HCT116 (cell line): ENCODE results near the gene RSL1D1. TPM values are rescaled to one million over a fixed set of nuclear protein-coding genes. Genes with fewer than 3 reads are reported as not detected.
"Not testable (repeated sequence)": the region's sequence is repeated elsewhere in the genome, so short reads cannot be mapped to it uniquely, and the experiment has no call there.

Experiments used
- ATAC-seq: fragments of 200-7000 bp; cut with Tn5 transposase; 2 replicates; pipeline ENCODE4 v1.9.1; 2020; ENCODE audit warnings: mild to moderate bottlenecking, moderate library complexity
- BruUV-seq: library from RNA; stranded (reverse); fragments of 400-500 nt; replicated peaks from 2 replicates; lab custom pipeline; 2021; lab: Mats Ljungman, UMichigan
- CTCF ChIA-PET: fragments of 300-600 bp; sonication (Branson Sonifier 250); formaldehyde crosslinking; loops from one replicate; lab custom pipeline; 2021; ENCODE audit warnings: antibody characterized with exemption; lab: Charles Lee
- POLR2A ChIA-PET: fragments of 300-600, 350-600 bp; sonication (Branson Sonifier 250); formaldehyde crosslinking; loops from one replicate; lab custom pipeline; 2021; ENCODE audit warnings: antibody characterized with exemption; lab: Charles Lee
- RAD21 ChIA-PET, 2 experiments: fragments of 300-600 bp; sonication (Branson Sonifier 250); formaldehyde crosslinking; loops; one replicate each; lab custom pipeline; 2023; ENCODE audit warnings: low total read pairs in 2 of 2; ENCODE audit not compliant: uncharacterized antibody in 2 of 2, unreplicated experiment in 2 of 2, low non-redundant PET in 1 of 2; lab: Charles Lee
- DNase-seq: peaks from one replicate; pipeline ENCODE4 v3.0.0-alpha.2; 2010; ENCODE audit warnings: low read depth, low spot score
- H2AFZ ChIP-seq: fragments of 200-600 bp; shearing (Covaris generic), sonication (generic); 2 replicates; pipeline ENCODE4 v1.6.1; 2017; ENCODE audit warnings: low read depth, mixed run types, mixed read lengths, antibody characterized with exemption, low read length; ENCODE audit not compliant: poor library complexity, severe bottlenecking
- H3K27ac ChIP-seq: 2 replicates; pipeline ENCODE4 v1.5.1; 2012; ENCODE audit warnings: low read depth, low read length
- H3K27me3 ChIP-seq: fragments of 200-600 bp; sonication (generic); 2 replicates; pipeline ENCODE4 v1.6.1; 2016; ENCODE audit warnings: mixed run types, low read length, mixed read lengths; ENCODE audit not compliant: insufficient read depth
- H3K36me3 ChIP-seq, 2 experiments: fragments of 200-500 bp in 1 of 2; fragments of 200-600 bp in 1 of 2; sonication (Bioruptor generic) in 1 of 2; sonication (generic) in 1 of 2; 2 replicates each; pipeline versions ENCODE4 v1.5.1 to v1.6.1; 2014 to 2016; ENCODE audit warnings: low read length in 2 of 2, inconsistent platforms in 1 of 2, mixed read lengths in 1 of 2, mixed run types in 1 of 2; ENCODE audit not compliant: insufficient read depth in 2 of 2, control insufficient read depth in 1 of 2
- H3K4me1 ChIP-seq, 2 experiments: fragments of 200-600 bp in 1 of 2; sonication (generic) in 1 of 2; 2 replicates each; pipeline versions ENCODE4 v1.5.1 to v1.6.1; 2012 to 2017; ENCODE audit warnings: low read length in 2 of 2, inconsistent platforms in 1 of 2, mild to moderate bottlenecking in 1 of 2, mixed read lengths in 1 of 2, mixed run types in 1 of 2, moderate library complexity in 1 of 2; ENCODE audit not compliant: insufficient read depth in 2 of 2, control insufficient read depth in 1 of 2
- H3K4me2 ChIP-seq: fragments of 200-600 bp; sonication (generic); 2 replicates; pipeline ENCODE4 v1.6.1; 2017; ENCODE audit warnings: mixed run types, low read length, mixed read lengths
- H3K4me3 ChIP-seq, 2 experiments: fragments of 200-600 bp in 1 of 2; sonication (generic) in 1 of 2; replicated peaks in 1 of 2; 2 replicates each; pipeline ENCODE4 v1.5.1; 2011 to 2016; ENCODE audit warnings: low read length in 2 of 2, control low read depth in 1 of 2, low read depth in 1 of 2, mild to moderate bottlenecking in 1 of 2, mixed read lengths in 1 of 2, mixed run types in 1 of 2
- H3K79me2 ChIP-seq: fragments of 200-600 bp; sonication (generic); 2 replicates; pipeline ENCODE4 v1.6.1; 2017; ENCODE audit warnings: mild to moderate bottlenecking, mixed run types, low read length, moderate library complexity, mixed read lengths; ENCODE audit not compliant: insufficient read depth
- H3K9ac ChIP-seq: fragments of 200-600 bp; sonication (generic); 2 replicates; pipeline ENCODE4 v1.6.1; 2016; ENCODE audit warnings: low read length, mixed read lengths
- H3K9me2 ChIP-seq: fragments of 200-600 bp; sonication (generic), shearing (Covaris generic); 2 replicates; pipeline ENCODE4 v1.6.1; 2017; ENCODE audit warnings: mixed run types, mild to moderate bottlenecking, moderate library complexity; ENCODE audit not compliant: insufficient read depth
- H3K9me3 ChIP-seq, 2 experiments: fragments of 200-500 bp in 1 of 2; fragments of 200-600 bp in 1 of 2; sonication (Bioruptor generic) in 1 of 2; sonication (generic) in 1 of 2; 2 replicates each; pipeline ENCODE4 v1.6.1; 2014 to 2017; ENCODE audit warnings: low read length in 2 of 2, mixed read lengths in 2 of 2, inconsistent platforms in 1 of 2, low read depth in 1 of 2, mild to moderate bottlenecking in 1 of 2, mixed run types in 1 of 2, moderate library complexity in 1 of 2; ENCODE audit not compliant: control insufficient read depth in 1 of 2, insufficient read depth in 1 of 2
- H4K20me1 ChIP-seq: fragments of 200-600 bp; sonication (generic), shearing (Covaris generic); 2 replicates; pipeline ENCODE4 v1.6.1; 2017; ENCODE audit warnings: mixed run types, mild to moderate bottlenecking, moderate library complexity; ENCODE audit not compliant: insufficient read depth
- EZH2 ChIP-seq: fragments of 200-600 bp; sonication (generic); IDR thresholded peaks from 2 replicates; pipeline ENCODE4 v1.6.1; 2017; ENCODE audit warnings: antibody characterized with exemption, mixed run types
- FOSL1 ChIP-seq: IDR thresholded peaks from 2 replicates; pipeline ENCODE4 v1.6.1; 2012; ENCODE audit warnings: low read depth
- POLR2A ChIP-seq: IDR thresholded peaks from 2 replicates; pipeline ENCODE4 v1.7.0; 2011; ENCODE audit warnings: borderline replicate concordance; ENCODE audit not compliant: insufficient read depth, insufficient read length; ENCODE audit errors: extremely low read depth
- SRF ChIP-seq: IDR thresholded peaks from 2 replicates; pipeline ENCODE4 v1.6.1; 2012; ENCODE audit warnings: low read depth
- TCF7L2 ChIP-seq: IDR thresholded peaks from 2 replicates; pipeline ENCODE4 v1.7.0; 2011; ENCODE audit warnings: borderline replicate concordance, inconsistent platforms; ENCODE audit not compliant: insufficient read depth, insufficient read length; ENCODE audit errors: extremely low read depth
- intact Hi-C: fragments of 100-400 bp; cut with micrococcal nuclease; formaldehyde crosslinking; loops from 2 replicates; pipeline ENCODE4 v1.10.0; 2022
- total RNA-seq: library from RNA; stranded (reverse); gene quantifications from one replicate; pipeline ENCODE4 v1.2.1, GENCODE V29; 2021; ENCODE audit not compliant: unreplicated experiment
- TF ChIP-seq, protein P1 (sequence below): IDR thresholded peaks from 2 replicates; pipeline ENCODE4 v1.6.1; 2012

Gene RSL1D1
- total RNA-seq, 1 experiment from 2014 or later, result 291 TPM

DNA sequence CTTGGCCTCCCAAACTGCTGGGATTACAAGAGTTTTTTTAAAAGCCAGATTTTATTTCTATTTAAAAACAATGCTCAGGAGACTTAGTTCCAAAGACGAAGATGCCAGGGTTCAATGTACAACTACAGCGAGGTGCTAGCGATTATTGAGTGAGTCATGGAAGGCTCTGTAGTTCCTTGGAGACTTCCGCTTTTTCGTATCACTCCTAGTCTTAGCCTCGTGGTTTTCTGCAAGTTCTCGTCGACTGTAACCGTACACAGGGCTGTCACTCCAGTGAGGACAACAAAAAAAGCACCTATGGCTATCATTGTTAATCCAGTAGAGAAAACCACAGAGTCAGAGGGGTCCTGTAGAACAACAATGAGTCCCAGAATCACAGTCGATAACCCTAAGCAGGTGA lies 31.5 kb downstream of the RSL1D1 start (continued):
- TF ChIP-seq, protein P1, sequence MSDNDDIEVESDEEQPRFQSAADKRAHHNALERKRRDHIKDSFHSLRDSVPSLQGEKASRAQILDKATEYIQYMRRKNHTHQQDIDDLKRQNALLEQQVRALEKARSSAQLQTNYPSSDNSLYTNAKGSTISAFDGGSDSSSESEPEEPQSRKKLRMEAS, result no peak
- TF ChIP-seq FOSL1, result no peak
- TF ChIP-seq SRF, result no peak

DNA sequence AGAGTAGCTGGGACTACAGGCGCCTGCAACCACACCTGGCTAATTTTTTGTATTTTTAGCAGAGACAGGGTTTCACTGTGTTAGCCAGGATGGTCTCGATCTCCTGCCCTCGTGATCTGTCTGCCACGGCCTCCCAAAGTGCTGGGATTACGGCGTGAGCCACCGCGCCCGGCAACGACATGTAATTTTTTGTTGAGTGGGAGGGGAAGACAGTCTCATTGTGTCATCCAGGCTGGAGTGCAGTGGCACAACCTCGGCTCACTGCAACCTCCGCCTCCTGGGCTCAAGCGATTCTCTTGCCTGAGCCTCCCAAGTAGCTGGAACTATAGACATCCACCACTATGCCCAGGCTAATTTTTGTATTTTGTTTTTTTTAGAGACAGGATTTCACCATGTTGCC lies 32.4 kb downstream of the RSL1D1 start:
- RAD21 ChIA-PET, H2AFZ ChIP-seq, H3K9me3 ChIP-seq, H3K4me1 ChIP-seq, H3K9me2 ChIP-seq, H4K20me1 ChIP-seq, H3K79me2 ChIP-seq, POLR2A ChIA-PET, CTCF ChIA-PET, DNase-seq, H3K27ac ChIP-seq, ATAC-seq, H3K4me2 ChIP-seq, BruUV-seq, intact Hi-C loops, H3K27me3 ChIP-seq, H3K4me3 ChIP-seq, H3K9ac ChIP-seq, H3K36me3 ChIP-seq: not testable (repeated sequence)

DNA sequence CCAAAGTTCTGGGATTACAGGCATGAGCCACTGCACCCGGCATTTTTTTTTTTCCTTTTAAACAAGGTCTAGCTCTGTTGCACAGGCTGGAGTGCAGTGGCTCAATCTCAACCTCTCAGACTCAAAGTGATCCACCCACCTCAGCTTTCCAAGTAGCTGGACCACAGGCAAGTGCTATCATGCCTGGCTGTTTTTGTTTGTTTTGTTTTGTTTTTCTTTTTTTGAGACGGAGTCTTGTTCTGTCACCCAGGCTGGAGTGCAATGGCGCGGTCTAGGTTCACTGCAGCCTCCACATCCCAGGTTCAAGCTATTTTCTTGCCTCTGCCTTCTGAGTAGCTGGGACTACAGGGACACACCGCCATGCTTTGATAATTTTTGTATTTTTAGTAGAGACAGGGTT lies 35.2 kb downstream of the RSL1D1 start:
- no TSS peak for BruUV-seq
- H3K4me2 ChIP-seq, result no peak overlapping the region
- CTCF ChIA-PET, result no interaction called here

DNA sequence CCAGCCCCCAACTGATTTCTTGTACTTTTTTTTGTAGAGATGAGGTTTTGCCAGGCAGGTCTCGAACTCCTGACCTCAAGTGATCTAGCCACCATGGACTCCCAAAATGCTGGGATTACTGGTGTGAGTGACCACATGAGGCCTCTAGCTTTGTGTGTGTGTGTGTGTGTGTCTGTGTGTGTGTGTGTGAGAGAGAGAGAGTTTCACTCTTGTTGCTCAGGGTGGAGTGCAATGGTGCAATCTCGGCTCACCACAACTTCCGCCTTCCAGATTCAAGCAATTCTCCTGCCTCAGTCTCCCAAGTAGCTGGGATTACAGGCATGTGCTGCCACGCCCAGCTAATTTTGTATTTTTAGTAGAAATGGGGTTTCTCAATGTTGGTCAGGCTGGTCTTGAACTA lies 36.5 kb downstream of the RSL1D1 start:
- ATAC-seq, H3K27ac ChIP-seq, H3K4me2 ChIP-seq, CTCF ChIA-PET, POLR2A ChIA-PET, H3K27me3 ChIP-seq, H3K4me3 ChIP-seq, H4K20me1 ChIP-seq, H3K9ac ChIP-seq, RAD21 ChIA-PET, H2AFZ ChIP-seq, H3K36me3 ChIP-seq, H3K9me2 ChIP-seq, BruUV-seq, H3K9me3 ChIP-seq, H3K4me1 ChIP-seq, H3K79me2 ChIP-seq, DNase-seq: not testable (repeated sequence)
- intact Hi-C loops, result loop anchor here (5.0 kb wide), 2 partner anchors 557 to 842 kb away; partner anchors contain the start of gene SOCS1

More for the DNA sequence above, 35.2 kb downstream of the RSL1D1 start:
- Histone ChIP-seq H3K4me3 (no peak overlapping the region), H3K27ac (no peak overlapping the region), H4K20me1 (no peaks in the 10 kb centered on the region), H3K4me1 (peaks cover 2 to 4% of the 10 kb centered on the region in 2 experiments; a peak in 1 of 4 replicates), H3K79me2 (no peaks in the 10 kb centered on the region)
- ChIA-PET RAD21 (no interaction called here), POLR2A (no interaction called here)
- TF ChIP-seq TCF7L2 (no peak), EZH2 (no peak), POLR2A (no peak)
- TF ChIP-seq, all 23 proteins: peak for 0
- Histone ChIP-seq H3K36me3 (no peaks in the 10 kb centered on the region), H2AFZ (no peak overlapping the region), H3K9ac (no peak overlapping the region), H3K9me2 (no peaks in the 10 kb centered on the region), H3K27me3 (no peaks in the 10 kb centered on the region), H3K9me3 (no peaks in the 10 kb centered on the region)
- no peak for DNase-seq
- ATAC-seq, result no peak
- intact Hi-C loops, result no loop called here
